ENCODE data around the gene SKAP2.

- TF ChIP-seq ZNF274 (IDR thresholded peaks at IDR 0.05; ENCODE audit: insufficient read depth, insufficient read length) = no peak
- TF ChIP-seq ZNF207 (IDR thresholded peaks at IDR 0.05; ENCODE audit: borderline replicate concordance) = no peak
- no peak for TF ChIP-seq CTCF (IDR thresholded peaks at IDR 0.05 in 2 of 3, conservative IDR thresholded peaks at IDR 0.05 in 1 of 3; ENCODE audit: control insufficient read depth in 2 of 3, extremely low read depth in 1 of 3, insufficient read depth in 1 of 3, low read depth in 3 of 3, low read length in 3 of 3)
Observed at GRCh38 chr7:26760501-26760900, 103.9 kb downstream of the SKAP2 start.

Measured in GM12878 (cell line).